GM20431 (cell line): ENCODE measurements around the gene CRYGD.
"Not testable (repeated sequence)": the region's sequence is repeated elsewhere in the genome, so short reads cannot be mapped to it uniquely, and the experiment has no call there.

Experiments used
- in situ Hi-C: fragments of 300-500 bp; cut with MseI, MboI; formaldehyde crosslinking; loops from one replicate; pipeline ENCODE4 v1.15.0; 2020; ENCODE audit warnings: low sequenced_read_pairs; ENCODE audit not compliant: unreplicated experiment

Gene CRYGD

DNA sequence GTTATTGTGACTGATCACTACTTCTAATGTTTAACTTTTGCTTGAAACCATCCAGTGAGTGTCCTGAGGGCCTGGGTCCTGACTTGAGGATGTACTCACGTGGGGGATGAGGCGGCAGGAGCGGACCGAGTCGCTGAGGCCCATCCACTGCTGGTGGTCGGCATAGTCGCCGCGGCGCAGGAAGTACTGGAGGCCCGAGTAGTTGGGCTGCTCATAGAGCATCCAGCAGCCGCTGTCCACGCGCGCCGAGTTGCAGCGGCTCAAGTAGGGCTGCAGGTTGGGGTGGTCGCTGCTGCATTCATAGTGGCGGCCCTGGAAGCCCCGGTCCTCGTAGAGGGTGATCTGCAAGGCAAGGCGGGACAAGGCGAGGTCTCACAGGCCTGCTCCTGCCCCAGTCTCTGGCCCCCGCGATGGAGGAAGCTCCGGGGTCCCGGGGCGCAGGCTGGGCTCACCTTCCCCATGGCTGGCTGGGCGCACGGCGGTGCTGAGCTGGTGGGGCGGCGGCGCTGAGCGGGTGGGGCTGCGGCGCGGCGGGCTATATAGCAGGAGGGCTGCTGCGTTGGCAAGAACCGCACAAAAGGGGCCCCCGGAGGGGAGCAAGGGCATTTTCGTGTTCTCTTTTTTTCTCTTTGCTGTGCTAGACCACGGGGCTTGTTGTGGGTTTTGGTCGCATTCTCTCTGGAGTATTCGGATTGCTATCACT lies at the start of gene CRYGD:
TSS of gene CRYGD (minus strand) at position 512 of the 703 bp plus-strand sequence. CDS start at position 461, 51 bp downstream.
- in situ Hi-C loops, result not testable (repeated sequence)

- in situ Hi-C loops, result no loop called here
These were observed 47.8 kb upstream of the CRYGD start for GRCh38 chr2:208172125-208172524.

GRCh38 chr2:208164951-208165755 lies 40.8 kb upstream of the CRYGD start:
- in situ Hi-C loops, result no loop called here

- in situ Hi-C loops, result no loop called here
These were observed 39.2 kb upstream of the CRYGD start, which contains the start of gene CRYGA for GRCh38 chr2:208163489-208163888. CRYGA (minus strand) TSS chr2:208163589; CDS start chr2:208163556, 33 bp downstream.

GRCh38 chr2:208156439-208156838 lies 32.1 kb upstream of the CRYGD start:
- in situ Hi-C loops, result no loop called here

DNA sequence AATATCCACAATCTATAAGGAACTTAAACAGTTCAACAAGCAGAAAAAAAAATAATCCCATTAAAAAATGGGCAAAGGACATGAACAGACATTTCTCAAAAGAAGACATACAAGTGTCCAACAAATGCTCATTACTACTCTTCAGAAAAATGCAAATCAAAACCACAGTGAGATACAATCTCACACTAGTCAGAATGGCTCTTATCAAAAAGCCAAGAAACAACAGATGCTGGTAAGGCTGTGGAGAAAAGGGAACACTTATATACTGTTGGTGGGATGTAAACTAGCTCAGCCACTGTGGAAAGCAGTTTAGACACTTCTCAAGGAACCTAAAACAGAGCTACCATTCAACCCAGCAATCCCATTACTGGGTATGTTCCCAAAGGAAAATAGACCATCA lies 28.8 kb upstream of the CRYGD start:
- in situ Hi-C loops, result no loop called here

DNA sequence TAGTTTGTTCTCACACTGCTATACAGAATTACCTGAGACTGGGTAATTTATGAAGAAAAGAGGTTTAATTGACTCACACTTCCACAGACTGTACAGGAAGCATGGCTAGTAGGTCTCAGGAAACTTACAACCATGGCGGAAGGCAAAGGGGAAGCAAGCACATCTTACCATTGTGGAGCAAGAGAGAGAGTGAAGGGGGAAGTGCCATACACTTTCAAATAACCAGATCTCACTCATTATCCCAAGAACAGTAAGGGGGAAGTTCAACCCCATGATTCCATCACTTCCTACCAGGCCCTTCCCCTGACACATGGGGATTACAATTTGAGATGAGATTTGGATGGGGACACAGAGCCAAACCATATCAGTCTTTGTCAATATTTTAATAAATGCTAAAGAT lies 26.6 kb upstream of the CRYGD start:
- in situ Hi-C loops, result no loop called here

DNA sequence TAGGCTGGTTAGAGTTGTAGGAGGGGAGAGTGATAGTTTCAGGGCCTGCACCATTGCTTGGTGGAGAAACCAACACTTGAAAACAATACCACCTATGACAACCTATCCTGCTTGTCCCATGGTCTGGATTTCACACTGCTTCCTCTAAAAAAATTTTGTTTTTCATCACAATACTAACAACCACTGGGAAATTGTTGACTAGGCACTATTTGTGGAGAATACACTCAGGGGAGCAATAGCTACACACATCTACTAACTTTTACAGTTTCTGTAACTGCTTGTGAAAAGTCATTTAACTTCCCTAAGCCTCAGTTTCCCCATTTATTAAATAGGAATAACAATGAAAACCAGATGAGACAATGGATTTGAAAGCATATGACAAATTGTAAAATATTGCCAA lies 25.8 kb upstream of the CRYGD start:
- in situ Hi-C loops, result no loop called here

- in situ Hi-C loops, result no loop called here
These were observed 24.5 kb upstream of the CRYGD start for GRCh38 chr2:208148803-208149202.

- in situ Hi-C loops, result no loop called here
These were observed 23.4 kb upstream of the CRYGD start for GRCh38 chr2:208147759-208148158.

DNA sequence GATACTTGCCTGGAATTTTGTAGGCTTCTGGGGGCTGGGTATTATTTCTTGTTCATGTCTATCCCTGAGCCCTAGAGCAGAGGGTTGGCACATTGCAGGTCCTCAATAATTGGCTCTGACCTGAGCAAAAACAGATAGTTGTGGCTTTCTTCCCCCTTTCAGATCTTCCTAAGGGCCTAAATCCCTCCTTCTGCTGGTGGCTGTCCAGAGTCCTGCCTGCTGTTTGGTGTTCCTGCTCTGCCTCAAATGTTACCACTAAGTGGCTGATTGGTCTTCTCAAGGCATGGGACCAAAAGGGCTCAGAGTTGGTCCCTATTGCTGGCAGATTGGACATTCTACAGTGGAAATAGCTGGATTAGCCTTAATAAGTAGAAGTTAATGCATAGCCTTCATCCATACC lies 22.7 kb upstream of the CRYGD start:
- in situ Hi-C loops, result no loop called here

GRCh38 chr2:208146006-208146405 lies 21.7 kb upstream of the CRYGD start, which contains the start of gene CRYGB:
CRYGB (minus strand) TSS chr2:208146158; CDS start chr2:208146120, 38 bp downstream.
- in situ Hi-C loops, result no loop called here

GRCh38 chr2:208142925-208143799 lies 18.8 kb upstream of the CRYGD start:
- in situ Hi-C loops, result no loop called here

DNA sequence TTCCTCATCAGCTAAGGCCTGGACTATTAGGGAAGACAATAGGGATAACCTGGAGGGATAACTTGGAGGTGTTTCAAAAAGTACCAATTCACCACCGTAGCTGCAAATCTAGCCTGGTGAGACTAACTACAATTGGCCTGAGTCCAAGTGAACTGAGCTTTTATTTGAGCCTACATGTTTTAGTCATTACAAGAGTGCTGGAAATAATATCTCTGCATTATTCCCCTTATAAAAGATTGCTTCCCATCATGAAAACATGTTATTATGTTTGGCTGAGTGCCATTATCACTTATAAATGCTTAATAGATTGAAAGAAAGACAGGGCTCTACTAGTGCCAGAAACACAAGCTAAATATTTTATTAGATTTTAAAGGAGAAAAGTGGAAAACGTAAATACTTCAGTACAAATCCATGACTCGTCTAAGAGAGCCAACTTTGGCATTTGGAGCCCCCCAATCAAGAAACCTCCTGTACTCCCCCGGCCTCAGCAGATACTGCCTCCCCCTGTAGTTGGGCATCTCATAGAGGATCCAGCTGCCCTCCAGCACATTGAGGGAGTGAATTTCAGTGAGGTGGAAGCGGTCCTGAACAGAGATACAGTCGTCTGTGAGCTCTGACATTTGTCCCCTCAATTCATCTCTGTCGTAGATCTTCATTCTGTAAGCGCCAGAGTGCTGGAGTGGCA lies 18.1 kb upstream of the CRYGD start:
- in situ Hi-C loops, result no loop called here

DNA sequence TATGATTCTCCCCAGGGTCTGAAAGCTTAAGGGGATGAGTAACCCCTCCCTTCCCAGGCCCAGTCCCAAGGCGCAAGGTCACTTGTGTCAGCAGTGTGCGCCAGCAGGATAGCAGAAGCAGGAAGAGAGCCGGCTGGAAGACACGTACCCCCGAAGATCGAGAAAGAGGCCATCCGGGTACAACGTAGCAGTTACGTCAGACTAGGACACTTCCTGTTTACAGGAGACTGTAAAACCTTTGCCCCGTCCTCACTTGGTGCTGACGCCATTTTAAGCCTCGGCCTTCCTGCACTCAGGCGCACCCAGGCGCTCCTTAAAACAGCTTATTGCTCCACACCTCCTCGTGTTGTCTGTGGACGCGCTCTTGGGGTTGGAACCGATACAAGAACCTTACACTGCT lies 15.1 kb upstream of the CRYGD start:
- in situ Hi-C loops, result no loop called here

- in situ Hi-C loops, result not testable (repeated sequence)
These were observed 14.0 kb upstream of the CRYGD start for GRCh38 chr2:208138334-208138733.

DNA sequence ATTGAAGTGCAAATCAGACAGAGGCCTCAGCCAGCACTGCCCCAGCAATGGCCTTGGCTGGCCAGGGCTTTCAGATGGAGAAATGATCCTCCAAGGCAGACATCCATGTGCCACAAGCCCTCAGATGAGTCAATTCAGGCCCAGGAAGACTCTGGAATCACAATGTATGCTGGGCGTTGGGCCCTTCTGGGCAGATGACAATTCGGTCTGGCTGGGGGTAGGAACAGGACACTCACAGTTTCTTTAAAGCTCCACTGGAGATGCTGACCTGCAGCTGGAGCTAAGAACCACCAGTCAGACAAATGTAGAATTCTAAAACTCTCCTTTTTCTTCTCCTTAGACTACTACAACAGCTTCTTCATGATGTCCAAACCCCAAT lies 12.4 kb upstream of the CRYGD start:
- in situ Hi-C loops, result no loop called here

DNA sequence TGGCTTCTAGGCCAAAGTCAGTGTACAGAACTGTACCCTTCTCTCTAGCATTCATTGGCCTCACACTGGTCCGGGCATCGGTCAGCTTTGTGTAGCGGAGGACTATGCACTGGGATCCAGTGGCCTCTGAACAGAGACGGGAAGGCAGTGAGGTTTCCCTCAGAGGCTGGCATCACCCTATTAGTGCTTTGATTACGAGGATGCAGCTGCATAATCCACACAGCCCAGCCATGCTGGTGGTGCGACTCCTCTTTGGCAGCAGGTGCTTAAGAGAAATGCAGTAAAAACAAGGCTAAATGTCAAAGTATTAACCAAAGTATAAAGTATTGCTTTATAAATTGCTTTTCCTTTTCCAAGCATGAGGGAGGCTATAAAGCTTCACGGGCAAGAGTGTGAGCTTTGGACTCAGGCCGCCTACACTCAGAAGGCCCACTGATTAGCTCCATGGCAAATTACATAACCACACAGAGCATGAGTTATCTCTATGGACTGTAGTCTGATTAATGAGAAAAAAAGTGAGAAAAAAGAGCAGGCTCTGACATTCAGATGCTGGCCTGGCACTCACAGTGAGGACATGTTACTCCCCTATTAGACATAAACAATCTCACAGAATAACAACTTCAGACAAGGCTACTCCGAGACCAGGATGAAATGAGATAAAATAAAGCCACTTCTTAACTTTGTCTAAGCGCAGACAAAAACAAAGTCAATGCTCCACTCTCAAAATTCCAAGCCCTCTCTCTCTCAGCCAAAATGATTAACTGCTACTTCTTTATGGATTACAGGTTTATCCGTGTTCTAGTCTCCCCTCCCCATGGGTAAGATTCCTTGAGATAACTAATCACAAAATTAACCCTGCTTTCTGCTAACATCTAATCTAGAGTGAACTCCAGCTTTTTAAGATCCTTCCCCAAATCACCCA lies 11.7 kb upstream of the CRYGD start:
- in situ Hi-C loops, result no loop called here
